DMS53 (cell line): ENCODE data around the gene ARNT2.

Experiments
- DNase-seq: peaks from one replicate; lab custom pipeline; 2025; lab: John Stamatoyannopoulos, UW

The ARNT2 gene

GRCh38 chr15:80594091-80594889, 190.1 kb downstream of the ARNT2 start:
- DNase-seq, result no peak

- DNase-seq, result peak; percentile 9
Measured at GRCh38 chr15:80595396-80595795, 191.2 kb downstream of the ARNT2 start.

GRCh38 chr15:80596521-80596976, 192.4 kb downstream of the ARNT2 start:
- peak; percentile 80 for DNase-seq

- DNase-seq, result peak; percentile 24
Measured at GRCh38 chr15:80597076-80597475, 192.9 kb downstream of the ARNT2 start.

- DNase-seq, result peak; percentile 50
Measured at GRCh38 chr15:80599359-80599758, 195.2 kb downstream of the ARNT2 start.

- no peak for DNase-seq
Measured at GRCh38 chr15:80600626-80601025, 196.4 kb downstream of the ARNT2 start.

GRCh38 chr15:80601256-80601655, 197.1 kb downstream of the ARNT2 start:
- DNase-seq, result no peak

GRCh38 chr15:80604583-80605575, 200.7 kb downstream of the ARNT2 start:
- DNase-seq, result no peak

- no peak for DNase-seq
Measured at GRCh38 chr15:80605591-80606150, 201.5 kb downstream of the ARNT2 start.

- no peak for DNase-seq
Measured at GRCh38 chr15:80606511-80607071, 202.4 kb downstream of the ARNT2 start.

- no peak for DNase-seq
Measured at GRCh38 chr15:80607287-80607980, 203.3 kb downstream of the ARNT2 start.

GRCh38 chr15:80608688-80609087, 204.5 kb downstream of the ARNT2 start:
- no peak for DNase-seq

- no peak for DNase-seq
Measured at GRCh38 chr15:80609091-80609490, 204.9 kb downstream of the ARNT2 start.

- no peak for DNase-seq
Measured at GRCh38 chr15:80609512-80609946, 205.3 kb downstream of the ARNT2 start.

GRCh38 chr15:80611543-80612080, 207.4 kb downstream of the ARNT2 start:
- DNase-seq, result no peak

GRCh38 chr15:80612118-80612823, 208.1 kb downstream of the ARNT2 start:
- no peak for DNase-seq

GRCh38 chr15:80613762-80614365, 209.7 kb downstream of the ARNT2 start:
- DNase-seq, result no peak

- DNase-seq, result no peak
Measured at GRCh38 chr15:80614711-80615360, 210.7 kb downstream of the ARNT2 start.

GRCh38 chr15:80615361-80615736, 211.2 kb downstream of the ARNT2 start:
- no peak for DNase-seq
